ENCODE results near the gene GDPD2. TPM values are rescaled to one million over a fixed set of nuclear protein-coding genes. Genes with fewer than 3 reads are reported as not detected.

GDPD2 gene
- polyA plus RNA-seq, 1 donor from 2014 or later: not detected

DNA sequence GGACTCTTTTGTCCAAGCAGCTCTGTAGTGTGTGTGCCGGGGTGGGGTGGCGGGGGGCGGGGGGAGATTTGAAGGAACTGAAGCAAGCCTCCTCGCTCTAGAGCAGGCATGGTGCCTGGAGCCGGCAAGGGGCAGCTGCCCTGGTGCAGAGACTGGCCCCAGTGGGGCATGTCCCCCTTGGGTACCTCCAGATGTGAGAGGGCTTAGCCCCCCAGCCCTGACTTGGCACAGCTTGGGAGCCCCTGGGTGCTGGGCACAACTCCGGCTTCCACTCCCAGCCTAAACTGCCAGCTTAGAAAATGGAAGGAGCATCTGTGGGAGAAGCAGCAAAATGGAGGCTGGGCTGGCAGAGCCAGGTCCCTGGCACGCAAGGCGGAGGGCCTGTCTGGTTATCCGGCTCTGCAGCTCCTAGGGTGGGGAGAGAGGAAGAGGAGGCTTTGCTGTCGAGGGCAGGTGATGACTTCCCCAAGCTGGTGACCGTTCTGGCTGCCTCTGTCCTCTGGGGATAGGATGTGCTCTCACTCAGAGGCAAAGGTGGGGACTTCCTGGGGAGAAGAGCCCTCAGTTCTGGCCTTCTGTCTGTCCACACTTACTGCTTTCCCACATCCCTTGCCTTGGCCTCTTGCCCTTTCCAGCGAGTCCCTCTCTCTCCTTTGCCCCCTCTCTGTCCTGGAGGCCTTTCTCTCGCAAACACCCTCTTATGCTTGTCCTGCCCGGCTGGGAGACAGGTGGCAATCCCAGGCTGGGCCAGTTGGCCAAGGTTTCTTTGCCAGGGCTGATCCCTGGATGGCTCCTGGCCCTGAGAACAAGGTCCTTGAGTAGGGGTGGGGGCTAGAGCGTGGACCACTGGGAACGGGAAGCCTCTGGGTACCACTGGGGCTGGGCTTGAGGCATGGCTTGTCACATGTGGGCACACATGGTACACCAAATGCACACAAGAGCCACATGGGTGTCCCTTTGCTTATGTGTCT lies 23.6 kb downstream of the GDPD2 start:
- peaks cover 18% of the 10 kb centered on the region for H3K27me3 Mint-ChIP-seq
- no peaks in the 10 kb centered on the region for H3K9me3 Mint-ChIP-seq
- H3K4me1 Mint-ChIP-seq: no peaks in the 10 kb centered on the region
- no peak overlapping the region for H3K27ac Mint-ChIP-seq
- no peak overlapping the region for H3K4me3 Mint-ChIP-seq
- peaks cover under 1% of the 10 kb centered on the region for H3K36me3 Mint-ChIP-seq

DNA sequence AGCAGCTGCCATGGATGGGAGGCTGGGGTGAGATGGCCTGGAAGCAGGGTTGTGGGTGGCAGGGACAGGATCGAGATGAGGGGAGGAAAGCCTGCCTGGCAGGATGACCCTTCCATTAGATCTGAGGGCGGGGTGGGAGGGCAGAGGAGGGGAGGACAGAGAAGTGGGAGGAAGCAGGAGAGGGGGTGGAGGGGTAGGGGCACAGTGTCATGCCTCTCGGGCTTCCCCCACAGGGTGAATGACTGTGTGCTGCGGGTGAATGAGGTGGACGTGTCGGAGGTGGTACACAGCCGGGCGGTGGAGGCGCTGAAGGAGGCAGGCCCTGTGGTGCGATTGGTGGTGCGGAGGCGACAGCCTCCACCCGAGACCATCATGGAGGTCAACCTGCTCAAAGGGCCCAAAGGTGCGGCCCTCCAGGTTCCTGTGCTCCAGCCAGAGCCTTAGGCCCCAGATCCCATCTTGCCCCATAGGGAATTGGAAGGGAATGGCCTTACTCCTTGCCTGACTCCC lies 26.4 kb downstream of the GDPD2 start:
- no peaks in the 10 kb centered on the region for H3K9me3 Mint-ChIP-seq
- H3K27me3 Mint-ChIP-seq: peaks cover 4% of the 10 kb centered on the region
- H3K36me3 Mint-ChIP-seq: no peaks in the 10 kb centered on the region
- no peak overlapping the region for H3K27ac Mint-ChIP-seq
- no peak overlapping the region for H3K4me3 Mint-ChIP-seq
- peaks cover 4 to 19% (median 13%) of the 10 kb centered on the region in 3 donors for H3K4me1 Mint-ChIP-seq

DNA sequence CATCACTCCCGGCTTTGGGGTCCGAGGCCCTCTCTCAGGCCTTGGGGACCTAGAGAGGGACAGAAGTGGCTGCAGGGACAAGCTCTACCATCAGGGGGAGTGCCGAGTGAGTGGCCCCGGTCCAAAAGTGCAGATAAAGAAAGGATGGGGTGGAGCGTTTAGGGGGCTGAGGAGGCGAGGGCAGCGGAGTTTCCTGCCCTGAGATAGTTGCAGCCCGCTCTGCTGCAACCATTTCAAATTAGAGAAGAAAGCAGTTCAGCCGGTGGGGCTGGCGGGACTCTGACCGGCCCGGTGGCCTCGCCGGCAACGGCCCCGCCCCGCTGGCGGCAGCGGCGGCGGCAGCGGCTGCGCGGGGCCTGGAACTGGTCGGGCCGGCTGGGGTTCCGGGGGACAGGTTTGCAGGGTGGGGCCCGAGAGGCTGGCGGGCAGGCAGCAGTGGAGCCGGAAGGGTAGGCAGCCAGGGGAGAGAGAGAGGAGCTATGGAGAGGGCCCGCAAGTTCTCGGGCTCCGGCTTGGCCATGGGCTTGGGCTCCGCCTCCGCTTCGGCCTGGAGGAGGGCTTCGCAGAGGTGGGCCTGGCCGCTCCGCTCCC lies 29.1 kb downstream of the GDPD2 start:
- Mint-ChIP-seq H3K4me3 (peak overlapping the region; percentile 75 to 97 (median 90)), H3K4me1 (peaks cover 15 to 31% (median 25%) of the 10 kb centered on the region in 3 donors), H3K9me3 (no peaks in the 10 kb centered on the region), H3K27ac (peak overlapping the region in 1 of 3 donors; percentile 80), H3K27me3 (peaks cover 2% of the 10 kb centered on the region), H3K36me3 (no peaks in the 10 kb centered on the region)

DNA sequence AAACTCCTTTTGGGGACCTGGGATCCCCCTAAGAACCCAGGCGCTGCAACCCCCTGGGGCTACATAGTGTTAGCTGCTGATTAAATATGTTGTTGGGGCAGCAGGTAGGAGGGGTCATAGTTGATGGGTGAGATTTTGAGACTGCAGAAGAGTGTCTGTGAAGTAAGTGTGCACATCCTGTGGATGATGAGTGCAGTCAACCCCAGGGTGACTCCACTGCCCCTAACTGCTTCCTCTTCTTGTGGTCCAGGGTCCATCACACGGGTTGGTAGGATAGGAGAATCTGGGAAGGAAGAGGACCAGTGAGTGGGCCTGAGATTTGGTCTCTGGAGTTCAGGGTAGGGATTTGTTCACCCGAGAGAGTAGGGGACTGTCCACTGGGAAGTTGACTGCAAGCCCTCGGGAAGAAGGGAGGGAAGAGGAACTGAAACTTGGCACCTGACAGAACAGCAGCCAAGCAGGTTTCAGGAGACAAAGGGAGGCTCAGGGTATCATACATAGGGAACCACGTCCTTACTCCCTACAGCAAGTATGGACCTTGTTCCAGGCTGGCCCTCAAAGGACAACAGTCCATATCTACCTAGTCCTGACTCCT lies 30.0 kb downstream of the GDPD2 start:
- peak overlapping the region in 2 of 3 donors; percentile 23 to 80 for H3K27ac Mint-ChIP-seq
- H3K4me3 Mint-ChIP-seq: peak overlapping the region; percentile 67 to 94 (median 79)
- H3K9me3 Mint-ChIP-seq: no peaks in the 10 kb centered on the region
- no peaks in the 10 kb centered on the region for H3K36me3 Mint-ChIP-seq
- peaks cover 2% of the 10 kb centered on the region for H3K27me3 Mint-ChIP-seq
- H3K4me1 Mint-ChIP-seq: peaks cover 15 to 31% (median 25%) of the 10 kb centered on the region in 3 donors

DNA sequence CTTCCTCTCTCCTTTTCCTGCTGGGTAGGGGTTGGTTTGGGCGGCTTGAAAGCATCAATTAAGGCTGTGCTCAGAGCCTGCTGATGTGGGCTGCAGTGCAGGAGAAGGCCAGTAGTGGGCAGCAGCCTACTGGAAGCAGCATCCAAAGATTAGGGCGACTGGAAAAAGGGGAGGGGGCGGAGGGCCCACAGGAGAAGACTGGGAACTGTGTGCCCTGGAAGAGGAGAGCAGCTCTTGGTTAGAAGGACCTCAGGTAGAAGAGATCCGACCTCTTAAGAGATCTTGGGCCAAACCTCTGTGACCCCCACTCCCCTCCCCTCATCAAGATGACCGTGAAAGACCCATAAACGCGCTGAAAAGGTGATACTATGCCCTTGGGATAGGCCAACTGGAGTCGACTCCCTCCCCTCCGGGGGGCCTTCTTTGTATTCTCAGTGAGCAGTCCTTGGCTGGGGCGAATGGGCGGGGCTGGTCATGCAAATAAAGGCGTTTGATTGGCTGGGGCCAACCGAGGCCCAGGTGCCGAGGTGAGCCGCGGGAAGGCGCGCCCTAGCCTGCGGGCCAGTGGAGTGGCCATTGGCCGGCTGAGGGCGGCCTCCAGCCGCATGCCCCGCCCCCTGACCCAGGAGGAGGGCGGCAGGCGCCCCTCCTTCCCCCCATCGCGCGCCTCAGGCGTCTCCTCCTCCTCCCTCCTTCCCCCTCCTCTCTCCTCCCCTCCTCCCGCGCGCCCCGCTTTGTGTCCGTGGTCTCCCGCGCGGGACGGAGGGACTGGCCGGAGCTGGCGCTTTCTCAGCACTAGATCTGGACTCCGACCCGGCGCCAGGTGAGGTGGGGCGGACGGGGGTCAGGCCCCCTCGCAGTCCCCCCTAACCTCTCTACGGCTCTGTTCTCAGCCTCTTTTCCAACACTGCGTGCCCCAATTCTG lies 31.6 kb downstream of the GDPD2 start:
- H3K27ac Mint-ChIP-seq: peak overlapping the region; percentile 36 to 85 (median 76)
- peaks cover 2% of the 10 kb centered on the region for H3K27me3 Mint-ChIP-seq
- H3K36me3 Mint-ChIP-seq: no peaks in the 10 kb centered on the region
- peaks cover 15 to 31% (median 25%) of the 10 kb centered on the region in 3 donors for H3K4me1 Mint-ChIP-seq
- peak overlapping the region; percentile 72 to 91 (median 84) for H3K4me3 Mint-ChIP-seq
- no peaks in the 10 kb centered on the region for H3K9me3 Mint-ChIP-seq

DNA sequence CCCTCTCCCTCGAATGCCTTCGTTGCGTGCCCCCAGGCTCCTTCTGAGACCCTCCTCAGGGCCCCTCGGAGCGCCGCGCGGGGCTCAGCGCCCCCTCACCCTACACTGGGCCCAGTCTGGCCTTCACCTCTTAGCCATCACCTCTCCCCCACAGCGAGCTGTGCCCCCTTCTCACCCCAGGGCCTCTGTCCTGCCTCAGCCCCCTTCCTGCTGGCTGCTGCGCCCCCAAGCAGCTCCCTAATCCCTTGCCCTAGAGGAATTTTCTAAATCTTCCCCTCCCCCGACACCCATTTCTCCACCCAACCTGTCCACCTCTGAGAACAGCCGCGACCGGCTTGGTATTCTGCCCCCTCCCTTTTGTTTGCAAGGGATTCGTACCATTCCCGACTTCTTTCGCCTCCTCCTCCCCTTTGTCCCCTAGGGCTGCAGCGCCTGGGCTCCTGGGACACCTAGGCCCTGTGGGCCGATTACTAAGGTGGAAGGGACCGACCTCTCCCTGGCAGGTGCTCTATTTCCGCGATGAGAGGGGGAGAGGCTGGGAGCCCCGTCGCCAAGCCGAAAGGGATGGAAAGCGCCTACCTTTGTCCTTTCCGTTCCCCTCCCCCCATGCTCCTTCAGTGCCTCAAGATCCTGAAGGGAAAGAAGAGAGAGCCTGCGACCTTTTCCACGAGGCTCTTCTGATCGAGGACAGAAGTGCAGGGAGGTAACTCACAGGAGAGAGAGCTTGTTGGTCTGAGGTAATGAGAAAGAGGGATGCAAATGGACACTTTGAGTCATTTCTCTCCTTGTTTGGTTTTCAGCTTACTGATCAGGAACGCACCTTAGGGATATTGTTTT lies 32.5 kb downstream of the GDPD2 start:
- H3K4me3 Mint-ChIP-seq: peak overlapping the region; percentile 72 to 91 (median 84)
- peak overlapping the region in 2 of 3 donors; percentile 46 to 85 for H3K27ac Mint-ChIP-seq
- no peaks in the 10 kb centered on the region for H3K36me3 Mint-ChIP-seq
- peaks cover 2% of the 10 kb centered on the region for H3K27me3 Mint-ChIP-seq
- no peaks in the 10 kb centered on the region for H3K9me3 Mint-ChIP-seq
- peaks cover 15 to 31% (median 25%) of the 10 kb centered on the region in 3 donors for H3K4me1 Mint-ChIP-seq

DNA sequence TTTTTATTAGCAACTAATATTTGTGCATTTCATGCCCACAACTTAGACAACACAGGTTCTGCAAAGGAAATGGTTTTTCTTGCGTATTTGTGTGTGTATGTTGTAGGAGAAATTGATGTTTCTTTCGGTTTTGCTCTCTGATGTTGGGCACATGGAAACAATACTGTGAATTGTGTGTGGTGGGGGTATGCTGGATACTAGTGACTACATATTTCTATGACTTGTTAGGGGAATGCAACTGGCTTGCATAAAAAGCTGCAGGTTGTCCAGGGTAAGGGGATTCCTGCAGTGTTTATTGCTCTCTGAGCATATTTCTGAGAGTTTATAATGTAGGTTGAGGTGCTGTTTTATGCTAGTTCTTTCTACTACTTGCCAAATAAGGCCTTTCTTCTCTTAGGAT lies 33.1 kb downstream of the GDPD2 start:
- Mint-ChIP-seq H3K4me3 (peak overlapping the region; percentile 72 to 91 (median 84)), H3K27me3 (peaks cover 2% of the 10 kb centered on the region), H3K36me3 (no peaks in the 10 kb centered on the region), H3K4me1 (peaks cover 15 to 33% (median 25%) of the 10 kb centered on the region in 3 donors), H3K27ac (peak overlapping the region in 1 of 3 donors; percentile 46), H3K9me3 (peaks cover 0 to 4% (median 0%) of the 10 kb centered on the region in 3 donors)

DNA sequence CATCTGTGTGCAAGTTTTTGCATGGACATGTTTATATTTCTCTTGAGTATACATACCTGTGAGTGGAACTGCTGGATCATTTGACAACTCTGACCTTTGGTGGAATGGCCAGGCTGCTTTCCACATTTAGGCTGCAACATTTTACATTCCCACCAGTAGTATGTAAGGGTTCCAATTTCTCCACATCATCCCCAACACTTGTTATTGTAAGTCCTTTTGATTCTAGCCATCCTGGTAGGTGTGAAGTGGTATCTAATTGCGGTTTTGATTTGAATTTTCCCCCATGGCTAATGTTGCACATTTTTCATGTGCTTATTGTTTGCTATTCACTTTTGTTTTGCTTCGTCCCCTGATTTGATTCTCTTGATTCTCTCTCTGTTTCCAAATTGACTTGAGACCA lies 37.9 kb downstream of the GDPD2 start:
- H3K27ac Mint-ChIP-seq: no peak overlapping the region
- peaks cover 0 to 5% (median 0%) of the 10 kb centered on the region in 3 donors for H3K9me3 Mint-ChIP-seq
- H3K36me3 Mint-ChIP-seq: no peaks in the 10 kb centered on the region
- H3K27me3 Mint-ChIP-seq: no peaks in the 10 kb centered on the region
- H3K4me1 Mint-ChIP-seq: peaks cover 6 to 8% (median 8%) of the 10 kb centered on the region in 3 donors
- no peak overlapping the region for H3K4me3 Mint-ChIP-seq

DNA sequence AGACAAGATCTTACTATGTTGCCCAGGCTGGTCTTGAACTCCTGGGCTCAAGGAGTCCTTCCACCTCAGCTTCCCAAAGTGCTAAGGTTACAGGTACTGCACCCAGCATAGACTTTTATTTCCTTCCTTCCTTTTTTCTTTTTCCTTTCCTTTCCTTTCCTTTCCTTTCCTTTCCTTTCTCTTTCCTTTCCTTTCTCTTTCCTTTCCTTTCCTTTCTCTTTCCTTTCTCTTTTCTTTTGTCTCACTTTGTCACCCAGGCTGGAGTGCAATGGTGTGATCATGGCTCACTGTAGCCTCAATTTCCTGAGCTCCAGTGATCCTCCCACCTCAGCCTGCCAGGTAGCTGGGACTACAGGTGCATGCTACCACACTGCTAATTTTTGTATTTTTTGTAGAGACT lies 40.9 kb downstream of the GDPD2 start:
- no peak overlapping the region for H3K27ac Mint-ChIP-seq
- peaks cover 0 to 5% (median 0%) of the 10 kb centered on the region in 3 donors for H3K9me3 Mint-ChIP-seq
- no peak overlapping the region for H3K4me3 Mint-ChIP-seq
- H3K27me3 Mint-ChIP-seq: no peaks in the 10 kb centered on the region
- H3K4me1 Mint-ChIP-seq: peaks cover 0 to 2% (median 0%) of the 10 kb centered on the region in 3 donors
- no peaks in the 10 kb centered on the region for H3K36me3 Mint-ChIP-seq

DNA sequence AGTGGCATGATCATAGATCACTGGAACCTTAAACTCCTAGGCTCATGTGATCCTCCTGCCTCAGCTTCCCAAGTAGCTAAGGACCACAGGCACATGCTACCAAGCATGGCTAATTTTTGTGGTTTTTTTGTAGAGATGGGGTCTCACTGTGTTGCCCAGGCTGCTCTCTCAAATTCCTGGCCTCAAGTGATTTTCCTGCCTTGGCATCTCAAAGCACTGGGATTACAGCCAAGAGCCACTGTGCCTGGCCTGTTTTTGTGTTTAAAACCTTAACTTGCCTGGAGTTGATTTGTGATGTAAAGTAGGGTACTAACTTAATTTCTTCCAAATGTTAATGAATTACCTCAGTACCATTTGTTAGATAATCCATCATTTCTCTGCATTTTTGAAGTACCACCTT lies 43.9 kb downstream of the GDPD2 start:
- Mint-ChIP-seq H3K36me3 (no peaks in the 10 kb centered on the region), H3K27ac (no peak overlapping the region), H3K4me3 (no peak overlapping the region), H3K27me3 (no peaks in the 10 kb centered on the region), H3K4me1 (peaks cover 4 to 10% (median 6%) of the 10 kb centered on the region in 3 donors), H3K9me3 (no peaks in the 10 kb centered on the region)

DNA sequence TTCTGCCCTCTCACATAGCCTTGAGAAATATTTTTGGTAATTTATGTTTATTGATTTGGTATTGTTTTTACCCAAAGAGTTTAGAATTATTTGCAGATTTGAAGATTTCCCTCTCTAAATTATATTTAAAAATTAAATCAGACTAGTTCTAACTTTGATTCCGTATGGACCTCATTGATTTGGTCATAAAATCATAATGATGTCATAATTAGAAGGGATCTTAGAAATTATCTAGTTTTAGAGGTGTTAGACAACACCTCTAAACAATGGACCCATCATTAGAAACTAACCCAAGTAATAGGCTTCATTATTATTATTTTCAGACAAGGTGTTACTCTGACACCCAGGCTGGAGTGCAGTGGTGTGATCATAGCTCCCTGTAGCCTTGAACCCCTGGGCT lies 45.6 kb downstream of the GDPD2 start:
- H3K36me3 Mint-ChIP-seq: peaks cover 2% of the 10 kb centered on the region
- no peak overlapping the region for H3K4me3 Mint-ChIP-seq

DNA sequence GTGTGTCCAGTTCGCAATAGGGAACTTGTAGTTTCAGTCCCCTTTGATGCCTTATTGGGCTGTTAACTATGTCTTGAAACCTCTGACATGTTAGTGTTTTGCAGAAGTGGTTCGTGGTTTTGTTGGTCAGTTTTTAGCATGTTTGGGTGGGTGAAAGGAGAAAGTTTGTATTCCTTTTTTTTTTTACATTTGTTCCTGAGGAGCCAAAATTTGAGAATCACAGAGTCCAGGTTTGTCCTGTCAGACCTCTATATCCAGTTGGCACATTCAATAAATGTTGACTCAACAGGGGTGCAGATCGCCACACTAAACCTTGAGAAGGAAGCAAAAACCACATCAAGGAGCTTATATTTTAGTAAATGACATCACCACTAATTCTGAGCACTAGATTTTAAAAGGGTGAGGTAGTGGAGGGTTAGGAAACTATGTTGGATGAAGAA lies 47.8 kb downstream of the GDPD2 start:
- no peaks in the 10 kb centered on the region for H3K9me3 Mint-ChIP-seq
- peaks cover 2% of the 10 kb centered on the region for H3K27me3 Mint-ChIP-seq
- peak overlapping the region in 2 of 4 donors; percentile 19 to 47 for H3K4me3 Mint-ChIP-seq
- peaks cover 6 to 12% (median 10%) of the 10 kb centered on the region in 3 donors for H3K4me1 Mint-ChIP-seq
- H3K27ac Mint-ChIP-seq: peak overlapping the region in 1 of 3 donors; percentile 4
- H3K36me3 Mint-ChIP-seq: peaks cover 2% of the 10 kb centered on the region

More for the DNA sequence above, 45.6 kb downstream of the GDPD2 start:
- Mint-ChIP-seq H3K4me1 (peaks cover 6 to 10% (median 6%) of the 10 kb centered on the region in 3 donors), H3K27ac (no peak overlapping the region), H3K27me3 (no peaks in the 10 kb centered on the region), H3K9me3 (no peaks in the 10 kb centered on the region)

Measured in IgD-negative memory B cell (primary cell).